A172 (cell line): ENCODE data around the gene MAP1B. TPM values are rescaled to one million over a fixed set of nuclear protein-coding genes. Genes with fewer than 3 reads are reported as not detected.
"Not testable (repeated sequence)": the region's sequence is repeated elsewhere in the genome, so short reads cannot be mapped to it uniquely, and the experiment has no call there.

Experiments used
- DNase-seq: peaks from one replicate; pipeline ENCODE4 v3.0.0-alpha.2; 2015; ENCODE audit warnings: low spot score
- total RNA-seq: library from RNA; depleted of rRNA; stranded (reverse); fragments of >200 nt; shearing (Covaris generic); gene quantifications from 2 replicates; pipeline ENCODE4 v1.2.3, GENCODE V29; 2014; rRNA removed

MAP1B gene
- total RNA-seq, result 98.8 and 137 TPM in 2 replicates

DNA sequence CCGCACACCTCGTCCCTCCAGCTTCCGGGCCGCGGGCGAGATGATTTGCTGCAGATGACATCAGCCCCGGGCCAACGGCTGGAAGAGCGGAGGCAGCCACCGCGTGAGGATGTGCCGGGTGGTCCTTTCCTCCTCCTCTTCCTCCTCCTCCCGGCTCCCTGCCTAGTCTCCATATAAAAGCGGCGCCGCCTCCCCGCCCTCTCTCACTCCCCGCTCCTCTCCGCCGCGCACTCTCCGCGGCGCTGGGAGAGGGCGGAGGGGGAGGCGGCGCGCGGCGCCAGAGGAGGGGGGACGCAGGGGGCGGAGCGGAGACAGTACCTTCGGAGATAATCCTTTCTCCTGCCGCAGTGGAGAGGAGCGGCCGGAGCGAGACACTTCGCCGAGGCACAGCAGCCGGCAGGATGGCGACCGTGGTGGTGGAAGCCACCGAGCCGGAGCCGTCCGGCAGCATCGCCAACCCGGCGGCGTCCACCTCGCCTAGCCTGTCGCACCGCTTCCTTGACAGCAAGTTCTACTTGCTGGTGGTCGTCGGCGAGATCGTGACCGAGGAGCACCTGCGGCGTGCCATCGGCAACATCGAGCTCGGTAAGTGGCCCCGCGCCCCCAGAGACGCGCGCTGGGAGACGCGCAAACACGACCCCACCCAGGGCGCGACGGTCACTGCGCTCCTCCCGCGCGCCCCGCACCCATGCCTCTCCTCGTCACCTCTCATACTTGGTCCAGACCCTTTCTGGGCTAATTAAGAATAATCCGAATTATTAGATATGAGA lies at the start of gene MAP1B:
MAP1B (plus strand) TSS at position 345 of the 770 bp plus-strand sequence; CDS start at position 402, 57 bp downstream.
- DNase-seq, result peak; percentile 88

DNA sequence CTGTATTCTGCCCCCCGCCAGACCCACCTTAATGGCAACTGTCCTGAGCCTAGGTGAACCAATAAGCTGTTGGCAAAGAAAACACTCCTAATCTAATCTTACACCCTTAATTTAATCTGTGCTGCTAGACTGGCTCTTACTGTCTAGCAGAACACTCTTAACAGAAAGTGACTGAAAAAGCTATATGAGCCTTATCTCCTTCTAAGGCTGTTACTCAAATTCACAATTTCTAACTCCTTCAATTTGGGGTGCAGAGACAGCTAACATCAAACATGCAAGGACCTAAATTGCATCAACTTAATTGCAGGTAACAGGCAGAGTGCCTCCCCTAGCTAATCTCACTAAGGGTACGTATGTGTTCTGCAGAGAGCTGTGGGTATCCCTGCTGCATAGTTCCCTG lies 49.5 kb upstream of the MAP1B start:
- no peak for DNase-seq

DNA sequence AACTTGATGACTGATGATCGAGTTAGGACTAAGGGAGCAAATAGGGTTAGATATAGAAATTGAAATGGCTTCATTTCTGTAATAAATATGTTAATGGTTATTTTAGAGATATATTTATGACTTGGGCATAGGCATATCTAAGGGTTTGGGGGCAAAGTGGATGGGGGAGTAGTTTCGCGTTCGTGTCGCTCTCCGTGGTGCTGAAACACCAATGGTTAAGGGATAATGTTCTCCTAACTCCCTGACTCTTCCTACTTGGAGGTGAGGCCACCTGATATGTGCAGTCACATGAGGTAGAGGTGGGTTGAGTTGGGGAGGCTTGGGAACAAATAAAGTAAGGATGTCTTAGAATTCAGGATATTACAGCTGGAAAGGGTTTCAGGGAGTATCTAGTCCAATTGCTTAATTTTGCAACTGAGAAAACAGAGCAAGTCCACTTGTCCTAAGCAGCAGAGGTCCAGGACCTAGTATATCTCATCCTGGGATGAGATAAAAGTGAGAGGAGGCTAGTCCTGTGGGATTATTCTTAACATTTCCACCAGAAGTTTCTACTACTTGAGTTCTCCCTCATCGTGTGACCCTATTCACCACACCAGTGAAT lies 44.0 kb upstream of the MAP1B start:
- DNase-seq, result peak; percentile 63

DNA sequence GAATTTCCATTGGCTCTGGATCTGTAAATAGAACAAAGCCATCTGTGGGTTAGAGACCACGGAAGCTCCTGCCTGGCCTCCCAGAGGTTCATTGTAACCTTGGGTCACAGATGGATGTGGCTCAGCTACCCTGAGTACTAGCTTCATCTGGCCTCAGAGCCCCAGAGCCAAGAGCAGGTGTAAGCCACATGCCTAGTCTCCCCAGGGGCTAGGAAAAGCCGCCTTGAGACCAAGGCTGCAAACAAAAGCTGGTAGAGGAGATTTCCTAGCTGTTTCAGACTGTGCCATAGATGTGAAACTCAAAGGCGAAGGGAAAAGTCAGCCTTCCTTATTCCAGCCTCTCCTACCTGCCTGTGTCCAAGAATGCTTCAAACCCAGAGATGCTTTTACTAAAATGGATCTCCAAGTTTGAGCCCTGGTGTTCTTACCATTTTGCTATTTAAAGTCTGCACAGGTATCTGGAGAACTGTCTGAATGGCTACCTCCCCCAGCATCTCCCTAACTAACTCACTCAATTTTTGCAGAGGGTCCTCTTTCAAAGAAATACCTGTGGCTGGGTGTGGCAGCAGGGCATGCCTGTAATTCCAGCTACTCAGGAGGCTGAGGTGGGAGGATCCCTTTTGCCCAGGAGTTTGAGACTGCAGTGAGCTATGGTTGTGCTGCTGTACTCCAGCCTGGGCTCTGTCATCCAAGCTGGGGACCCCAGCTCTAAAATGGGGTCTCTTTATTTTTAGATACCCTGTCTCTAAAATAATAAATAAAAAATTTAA lies 42.3 kb upstream of the MAP1B start:
- no peak for DNase-seq

DNA sequence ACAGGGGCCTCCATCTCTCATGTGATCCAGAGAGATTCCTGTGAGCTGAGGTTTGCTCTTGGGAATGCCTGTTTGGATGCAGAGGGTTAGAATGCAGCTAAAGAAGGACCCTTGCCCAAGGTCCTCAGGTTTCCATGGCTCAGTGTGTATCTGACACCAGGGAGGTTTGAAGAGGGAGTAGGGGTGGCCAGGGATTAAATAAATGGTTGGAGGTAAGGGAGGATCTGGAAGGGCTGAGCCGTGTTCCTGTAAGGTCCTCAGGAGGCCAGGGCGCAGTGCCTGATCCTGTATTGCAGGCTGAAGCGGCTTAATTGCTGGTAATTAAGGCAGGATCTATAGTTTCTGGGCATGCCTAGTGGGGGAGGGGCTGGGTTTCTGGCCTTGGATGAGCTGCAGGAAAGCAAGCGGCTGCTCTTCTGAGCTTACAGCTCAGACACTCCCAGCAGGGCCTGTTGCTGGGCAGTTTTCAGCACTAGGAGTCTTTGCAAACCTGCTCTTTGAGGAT lies 41.5 kb upstream of the MAP1B start:
- DNase-seq, result peak; percentile 39

DNA sequence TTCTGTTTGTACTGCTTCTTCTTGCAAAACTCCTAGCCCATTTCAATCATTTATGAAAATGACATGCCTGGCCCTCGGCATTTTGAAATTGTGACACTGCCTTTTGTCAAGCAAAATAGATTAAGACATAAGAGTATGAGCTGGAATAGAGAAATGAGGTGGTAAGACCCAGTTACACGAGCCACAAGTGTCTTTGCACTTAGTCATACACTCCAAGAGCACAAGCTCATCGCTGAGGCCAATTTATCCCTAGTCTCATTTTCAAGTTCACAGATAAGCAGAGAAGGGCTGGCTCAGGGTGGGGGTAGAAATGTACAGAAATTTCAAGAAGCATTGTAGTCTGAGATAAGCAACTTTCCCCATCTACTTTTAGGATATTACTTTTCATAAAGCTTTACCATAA lies 40.6 kb upstream of the MAP1B start:
- peak; percentile 93 for DNase-seq

DNA sequence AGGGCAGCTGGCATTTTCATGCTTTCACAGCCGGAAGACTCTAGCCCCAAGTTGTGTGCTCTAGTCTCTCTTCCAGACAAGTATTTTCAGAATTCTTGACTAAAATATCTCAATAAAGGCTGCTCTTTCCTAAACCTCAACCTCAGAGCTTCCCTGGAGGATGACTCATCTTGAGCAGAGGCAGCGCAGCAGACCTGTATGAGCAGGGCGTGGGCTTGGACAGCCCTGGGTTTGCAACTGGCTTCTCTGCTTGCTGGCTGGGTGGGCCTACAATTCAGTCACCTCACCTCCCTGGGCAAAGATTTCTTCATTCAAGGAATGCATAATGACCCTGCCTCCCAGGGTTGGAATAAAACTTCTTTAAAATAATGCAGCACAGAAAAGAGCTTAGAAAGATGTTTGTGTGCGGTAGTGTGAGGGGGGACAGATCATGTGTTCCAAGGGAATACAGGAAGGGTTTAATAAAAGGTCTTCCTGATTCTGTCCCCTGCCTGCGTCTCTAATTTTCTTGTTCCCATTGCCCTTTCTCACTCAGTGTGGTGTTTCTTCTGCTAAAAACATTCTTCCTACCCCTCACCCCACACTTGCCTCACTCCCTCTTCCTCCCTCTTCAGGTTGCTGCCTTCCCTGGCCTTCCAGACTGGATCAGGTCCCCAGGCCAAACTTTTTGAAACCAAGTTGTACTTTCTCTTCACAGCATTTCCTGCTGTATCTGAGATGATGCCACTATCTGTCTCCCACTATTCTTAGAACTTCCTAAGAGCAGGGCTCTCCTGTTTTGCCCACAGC lies 39.4 kb upstream of the MAP1B start:
- peak; percentile 94 for DNase-seq

DNA sequence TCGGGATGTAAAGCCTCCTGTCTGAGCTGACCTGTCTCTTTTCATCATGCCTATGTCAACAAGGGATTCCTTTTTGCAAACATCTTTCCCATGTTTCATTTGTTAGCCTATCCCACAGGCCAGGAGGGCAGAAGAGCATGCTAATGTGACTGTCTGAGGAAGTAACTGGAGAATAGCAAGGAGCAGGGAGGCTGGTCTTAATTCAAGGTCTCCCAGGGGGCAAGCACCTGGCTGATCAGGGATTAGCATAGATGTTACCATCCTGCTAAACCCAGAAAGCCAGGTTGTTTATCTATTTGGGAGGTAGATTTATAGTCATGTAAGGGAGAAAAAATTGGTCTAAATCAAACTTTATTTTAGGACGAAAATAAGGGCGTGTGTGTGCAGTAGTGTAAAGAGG lies 36.7 kb upstream of the MAP1B start:
- DNase-seq, result no peak

DNA sequence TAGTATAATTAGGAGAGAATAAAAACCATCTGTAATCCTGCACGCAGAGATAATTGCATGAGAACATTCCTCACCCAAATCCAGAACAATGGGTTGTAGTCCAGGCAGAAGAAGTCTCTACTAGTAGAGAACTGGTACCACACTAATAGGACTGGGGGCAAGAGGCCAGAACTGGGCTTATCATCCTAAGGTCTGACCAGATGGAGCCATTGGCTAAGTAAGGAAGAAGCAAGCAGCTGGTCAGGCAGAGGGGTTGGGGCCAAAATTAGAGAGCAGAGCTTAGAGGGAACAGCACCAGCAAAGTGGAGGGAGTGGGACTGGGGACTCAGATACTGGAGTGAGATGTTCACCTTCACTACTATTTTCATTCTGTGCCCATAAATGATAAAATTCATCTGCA lies 35.4 kb upstream of the MAP1B start:
- DNase-seq, result no peak

DNA sequence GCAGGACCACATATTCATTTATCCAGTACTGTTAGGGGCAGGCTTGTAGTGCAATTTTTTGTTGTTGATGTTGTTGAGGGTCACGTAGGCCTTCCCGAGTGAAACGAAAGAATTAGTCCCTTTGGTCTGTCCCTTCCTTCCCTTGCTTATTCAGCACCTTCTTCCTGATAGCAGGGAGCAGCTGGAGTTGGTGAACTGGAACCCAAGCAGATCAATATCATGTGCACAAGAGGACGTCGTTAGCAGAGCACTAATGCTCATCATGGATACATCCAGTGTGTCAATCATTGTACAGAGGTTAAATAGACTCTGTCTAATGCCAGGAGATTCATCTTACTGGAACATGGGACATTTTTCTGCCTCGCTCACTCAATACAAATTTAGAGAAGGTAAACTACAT lies 33.0 kb upstream of the MAP1B start:
- DNase-seq, result no peak

DNA sequence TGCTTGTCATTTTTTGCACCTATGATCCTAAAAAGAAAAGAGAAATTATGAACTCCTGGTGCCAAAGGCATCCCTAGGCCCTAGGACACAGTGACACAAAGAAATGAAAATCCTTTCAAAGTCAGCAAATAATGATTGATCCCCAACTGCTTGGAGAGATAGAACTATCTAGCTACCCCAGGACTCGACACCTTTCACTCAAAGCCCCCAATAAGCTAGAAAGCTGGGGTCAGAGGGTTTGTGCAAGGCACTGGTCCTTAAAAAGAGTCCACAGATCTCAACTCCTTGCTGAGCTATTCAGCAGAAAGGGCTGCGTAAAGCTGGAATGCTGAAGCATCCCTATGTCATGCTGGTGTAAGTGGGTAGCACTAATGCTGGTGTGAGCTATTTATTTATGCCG lies 31.8 kb upstream of the MAP1B start:
- DNase-seq, result no peak

DNA sequence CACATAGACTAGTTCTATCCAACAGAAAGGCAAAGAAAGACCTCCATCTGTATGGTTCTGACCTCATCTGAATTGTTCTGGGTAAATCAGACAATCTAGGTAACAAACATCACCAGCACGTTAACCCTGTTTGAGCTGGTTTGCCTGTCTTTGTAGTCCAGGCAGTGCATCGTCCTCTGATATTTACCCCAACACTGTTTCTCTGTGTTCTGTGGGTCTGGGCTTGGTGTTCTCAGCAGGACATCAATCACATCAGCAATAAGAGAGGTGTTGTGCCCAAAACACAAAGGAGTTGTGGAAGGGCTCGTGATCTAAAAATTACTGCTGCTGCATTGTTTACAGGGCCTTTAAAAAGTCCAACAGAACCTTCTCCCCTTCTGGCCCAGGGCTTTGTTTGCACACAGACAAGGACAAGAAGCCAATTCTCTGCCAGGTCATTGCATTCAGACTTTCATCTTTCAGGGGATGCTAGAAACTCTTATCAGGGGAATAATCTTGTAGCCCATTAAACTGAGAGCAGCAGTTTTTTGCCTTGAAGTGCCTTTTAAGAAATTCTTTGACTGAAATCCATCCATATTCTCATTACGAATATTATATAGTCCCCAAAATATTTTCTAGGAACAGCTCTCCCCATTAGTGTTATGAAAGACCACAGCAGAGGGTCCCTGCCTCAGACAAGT lies 30.5 kb upstream of the MAP1B start:
- no peak for DNase-seq

DNA sequence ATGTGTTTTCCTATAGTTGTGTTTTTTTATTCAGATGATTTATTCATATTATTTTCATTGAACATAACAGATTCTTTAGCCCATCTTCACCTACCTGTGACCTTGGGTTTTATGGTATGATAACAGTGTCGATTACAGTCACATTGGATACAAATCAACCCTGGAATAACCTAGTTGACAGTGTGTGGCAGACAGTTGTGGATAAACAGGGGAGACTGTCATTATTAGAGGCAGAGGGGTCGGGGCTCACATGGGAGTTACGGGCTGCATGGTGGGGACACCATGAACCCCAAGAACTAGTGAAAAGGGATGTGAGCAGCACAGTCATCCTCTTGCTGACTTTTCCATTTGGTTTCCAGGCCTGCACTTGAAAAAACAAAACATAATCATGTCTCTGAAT lies 29.9 kb upstream of the MAP1B start:
- no peak for DNase-seq

DNA sequence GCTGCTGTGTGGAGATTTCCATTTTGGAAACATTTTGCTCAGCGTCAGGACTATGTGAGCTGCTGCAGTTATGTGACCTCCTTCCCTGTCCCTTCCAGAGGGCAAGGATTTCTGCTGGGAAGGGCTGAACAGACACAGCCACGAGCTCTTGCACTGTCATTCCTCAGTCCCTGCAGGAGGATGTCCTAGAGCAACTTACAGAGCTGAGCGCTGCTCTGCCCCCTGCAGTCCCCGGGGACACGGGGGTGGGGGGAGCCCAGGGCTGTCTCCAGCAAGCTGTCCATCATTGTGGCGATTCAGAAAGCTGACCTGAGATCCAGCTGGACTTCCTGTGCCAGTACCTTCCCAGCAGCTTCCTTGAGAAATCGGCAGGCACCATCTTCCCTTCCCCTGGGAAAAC lies 28.0 kb upstream of the MAP1B start:
- peak; percentile 26 for DNase-seq

DNA sequence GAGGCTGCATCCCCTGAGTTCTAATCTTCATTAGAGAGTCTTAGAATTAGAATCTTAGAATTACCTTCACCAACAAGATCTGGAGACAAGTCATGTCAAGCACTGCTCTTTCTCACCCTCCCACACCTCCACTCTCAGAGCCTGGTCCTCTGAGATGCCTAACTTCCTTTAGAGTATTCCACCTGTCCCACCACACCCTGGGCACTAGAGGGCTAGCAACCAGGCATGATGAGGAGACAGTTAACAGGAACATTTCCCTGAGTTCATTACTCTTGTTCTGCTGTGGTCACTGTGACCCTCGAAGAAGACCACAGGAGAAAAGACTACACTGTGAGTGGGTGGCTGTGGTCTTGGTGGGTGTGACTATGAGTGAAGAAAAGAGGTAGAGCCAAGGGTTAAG lies 25.2 kb upstream of the MAP1B start:
- DNase-seq, result no peak

DNA sequence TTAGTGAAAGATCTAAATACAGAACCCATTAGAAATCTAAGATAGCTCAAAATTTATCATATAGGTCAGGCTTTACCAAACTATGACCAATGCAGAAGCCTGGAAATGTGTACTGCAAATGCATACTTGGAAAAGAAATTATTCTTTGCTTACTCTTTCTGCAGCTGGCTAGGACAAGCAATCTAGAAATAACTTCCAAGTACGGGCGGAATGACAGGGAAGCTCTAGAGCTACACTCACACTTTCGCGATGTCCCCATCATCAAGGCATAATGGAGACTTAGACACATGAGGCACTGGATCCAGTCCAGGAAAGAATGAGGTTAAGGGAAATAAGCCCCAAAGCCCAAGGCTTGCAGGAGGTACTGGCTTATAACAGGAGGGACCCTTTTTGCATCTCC lies 22.4 kb upstream of the MAP1B start:
- DNase-seq, result no peak

DNA sequence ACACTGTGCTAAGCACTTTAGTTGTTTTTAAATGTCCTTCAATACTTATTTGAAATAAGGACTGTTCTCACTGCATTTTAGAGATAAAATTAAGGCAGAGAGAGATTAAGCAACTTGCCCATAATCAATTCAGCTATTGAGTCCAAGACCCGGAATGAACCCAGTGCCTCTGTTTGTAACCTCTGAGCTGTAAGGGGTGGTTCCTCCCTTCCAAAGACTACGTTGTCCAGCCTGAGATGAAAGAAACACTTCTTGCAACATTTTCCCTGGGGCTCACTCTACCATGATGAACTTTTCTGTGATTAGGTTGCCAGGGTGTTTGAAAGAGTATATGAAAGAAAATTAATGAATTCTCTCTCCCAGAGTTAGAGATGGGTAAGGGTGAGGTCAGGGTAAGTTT lies 22.0 kb upstream of the MAP1B start:
- no peak for DNase-seq

DNA sequence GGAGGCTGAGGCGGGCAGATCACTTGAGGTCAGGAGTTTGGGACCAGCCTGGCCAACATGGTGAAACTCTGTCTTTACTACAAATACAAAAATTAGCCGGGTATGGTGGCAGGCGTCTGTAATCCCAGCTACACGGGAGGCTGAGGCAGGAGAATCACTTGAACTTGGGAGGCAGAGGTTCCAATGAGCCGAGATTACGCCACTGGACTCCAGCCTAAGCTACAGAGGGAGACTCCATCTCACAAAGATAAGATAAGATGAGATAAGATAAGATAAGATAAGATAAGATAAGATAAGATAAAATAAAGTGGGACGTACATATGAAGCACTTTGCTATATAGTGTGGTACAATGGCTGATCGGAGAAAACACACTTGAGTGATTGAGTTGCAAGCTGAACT lies 17.6 kb upstream of the MAP1B start:
- DNase-seq, result not testable (repeated sequence)

DNA sequence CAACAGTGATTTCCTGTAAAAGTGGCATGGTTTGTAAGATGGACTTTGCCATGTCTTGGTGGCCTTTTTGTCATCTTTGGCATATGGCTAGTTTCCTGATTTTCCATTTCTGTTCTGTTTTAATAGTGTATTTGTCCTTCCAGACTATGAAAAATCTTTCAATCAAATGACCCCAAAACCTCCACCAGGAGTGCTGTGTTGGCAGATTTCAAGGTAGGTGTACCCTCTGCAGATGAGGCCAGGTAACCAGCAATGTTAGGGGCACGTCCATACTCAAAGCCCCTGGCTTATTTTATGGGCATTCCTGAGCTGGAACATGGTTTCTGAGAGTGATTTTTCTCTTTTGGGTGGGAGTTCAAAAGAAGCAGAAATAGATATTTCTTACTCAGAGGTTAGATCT lies 15.2 kb upstream of the MAP1B start:
- DNase-seq, result no peak

DNA sequence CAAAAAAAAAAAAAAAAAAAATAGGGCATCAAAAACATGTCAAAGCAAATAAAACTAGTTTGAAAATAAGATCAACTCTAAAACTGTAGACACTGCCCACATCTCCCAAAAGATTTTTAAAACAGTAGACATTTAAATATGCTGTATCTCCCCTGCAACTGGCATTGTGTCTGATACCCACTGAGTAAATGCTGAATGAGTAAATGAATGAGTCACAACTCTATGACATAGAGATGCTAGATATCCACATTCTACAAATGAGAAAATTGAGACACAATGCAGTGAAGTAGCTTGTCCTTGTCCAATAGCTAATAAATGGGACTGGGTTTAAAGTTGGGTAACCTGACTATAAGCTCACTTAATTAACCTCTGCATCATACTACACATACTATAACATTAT lies 14.1 kb upstream of the MAP1B start:
- peak; percentile 52 for DNase-seq

DNA sequence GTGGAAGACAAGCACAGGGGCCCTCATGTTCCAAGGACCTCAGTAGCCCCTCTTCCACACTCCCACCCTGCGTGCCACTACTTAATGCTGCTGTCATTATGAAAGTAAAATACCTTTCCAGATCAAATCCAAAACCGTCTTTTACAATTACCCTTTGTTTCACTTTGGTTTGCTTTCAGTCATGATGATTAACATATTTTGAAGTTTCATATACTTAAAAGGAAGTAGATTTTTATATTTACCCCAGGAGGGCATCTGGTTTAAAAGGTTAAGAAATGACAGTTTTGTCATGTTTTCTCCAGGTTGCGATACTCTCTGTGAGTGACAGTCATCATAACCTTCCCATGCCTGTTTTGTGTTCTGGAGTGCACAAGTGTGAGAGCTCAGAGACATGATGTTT lies 13.5 kb upstream of the MAP1B start:
- no peak for DNase-seq
